ENCODE results near the gene TRIM46. TPM values are rescaled to one million over a fixed set of nuclear protein-coding genes. Genes with fewer than 3 reads are reported as not detected.
"Not testable (repeated sequence)": the region's sequence is repeated elsewhere in the genome, so short reads cannot be mapped to it uniquely, and the experiment has no call there.

Gene TRIM46
- total RNA-seq, 1 donor: 6.5 TPM

DNA sequence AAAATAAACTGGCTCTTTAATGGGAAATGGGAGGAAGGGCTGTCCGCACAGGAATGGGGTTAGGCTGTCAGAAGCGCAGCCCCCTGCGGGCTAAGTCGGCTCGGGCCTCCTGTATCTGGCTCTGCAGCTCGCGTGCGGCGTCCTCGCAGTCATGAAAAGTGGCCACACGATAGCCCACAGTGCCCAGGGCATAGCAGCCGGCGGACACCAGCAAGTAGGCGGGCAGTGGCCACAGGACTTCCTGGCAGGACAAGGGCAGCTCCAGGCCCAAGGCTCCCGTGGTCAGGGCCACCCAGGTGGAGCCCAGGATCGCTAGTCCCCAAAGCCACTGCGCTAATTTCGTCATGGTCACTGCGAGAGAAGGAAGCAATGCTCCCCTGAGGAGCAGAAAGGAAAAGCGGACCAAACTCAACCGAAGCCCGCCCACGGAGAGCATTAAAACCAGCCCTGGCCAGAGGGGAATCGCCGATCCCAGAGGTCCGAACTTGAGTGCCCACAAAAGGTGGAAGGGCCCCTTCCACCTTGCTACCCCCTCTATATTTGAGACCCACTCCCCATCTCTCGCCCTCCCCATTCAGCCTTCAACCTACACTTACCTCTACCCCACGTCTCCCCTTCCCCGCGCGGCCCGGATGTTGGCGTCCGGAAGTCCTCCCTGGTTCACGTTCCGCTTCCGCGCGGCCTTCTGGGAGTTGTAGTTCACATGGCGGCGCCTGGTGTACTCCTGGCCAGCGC is 33.6 kb upstream of the TRIM46 start, which contains the start of gene DPM3:
Gene DPM3 (minus strand): TSS at position 637 of the 735 bp plus-strand sequence. CDS start 291 bp downstream, at position 346.
- peak within 1 kb of the TSS; percentile 88 for H3K4me3 ChIP-seq (ENCODE audit: low read depth, low read length)
- TF ChIP-seq, protein P1, sequence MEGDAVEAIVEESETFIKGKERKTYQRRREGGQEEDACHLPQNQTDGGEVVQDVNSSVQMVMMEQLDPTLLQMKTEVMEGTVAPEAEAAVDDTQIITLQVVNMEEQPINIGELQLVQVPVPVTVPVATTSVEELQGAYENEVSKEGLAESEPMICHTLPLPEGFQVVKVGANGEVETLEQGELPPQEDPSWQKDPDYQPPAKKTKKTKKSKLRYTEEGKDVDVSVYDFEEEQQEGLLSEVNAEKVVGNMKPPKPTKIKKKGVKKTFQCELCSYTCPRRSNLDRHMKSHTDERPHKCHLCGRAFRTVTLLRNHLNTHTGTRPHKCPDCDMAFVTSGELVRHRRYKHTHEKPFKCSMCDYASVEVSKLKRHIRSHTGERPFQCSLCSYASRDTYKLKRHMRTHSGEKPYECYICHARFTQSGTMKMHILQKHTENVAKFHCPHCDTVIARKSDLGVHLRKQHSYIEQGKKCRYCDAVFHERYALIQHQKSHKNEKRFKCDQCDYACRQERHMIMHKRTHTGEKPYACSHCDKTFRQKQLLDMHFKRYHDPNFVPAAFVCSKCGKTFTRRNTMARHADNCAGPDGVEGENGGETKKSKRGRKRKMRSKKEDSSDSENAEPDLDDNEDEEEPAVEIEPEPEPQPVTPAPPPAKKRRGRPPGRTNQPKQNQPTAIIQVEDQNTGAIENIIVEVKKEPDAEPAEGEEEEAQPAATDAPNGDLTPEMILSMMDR (IDR thresholded peaks at IDR 0.05; ENCODE audit: insufficient read depth, low read depth, low read length): no peak
- peak; percentile 81 for DNase-seq (ENCODE audit: low read depth)

DNA sequence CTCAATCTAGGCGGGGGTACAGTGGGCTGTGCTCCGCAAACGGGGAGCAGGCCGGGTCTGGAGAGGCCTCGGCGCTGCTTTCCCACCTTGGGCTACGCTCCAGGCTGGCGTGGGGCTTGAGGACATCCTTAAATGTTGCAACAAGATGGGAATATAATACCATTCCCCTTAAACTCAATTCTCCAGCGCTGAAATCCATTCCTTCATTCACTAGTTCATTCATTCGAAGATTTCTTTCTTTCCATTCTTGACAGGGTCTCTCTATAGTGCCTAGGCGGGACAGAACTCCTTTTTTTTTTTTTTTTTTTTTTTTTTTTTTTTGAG is 33.1 kb upstream of the TRIM46 start:
- TF ChIP-seq, protein P1 (IDR thresholded peaks at IDR 0.05; ENCODE audit: insufficient read depth, low read depth, low read length): no peak
- no peak for DNase-seq (ENCODE audit: low read depth)
- peak overlapping the region; percentile 88 for H3K4me3 ChIP-seq (ENCODE audit: low read depth, low read length)

DNA sequence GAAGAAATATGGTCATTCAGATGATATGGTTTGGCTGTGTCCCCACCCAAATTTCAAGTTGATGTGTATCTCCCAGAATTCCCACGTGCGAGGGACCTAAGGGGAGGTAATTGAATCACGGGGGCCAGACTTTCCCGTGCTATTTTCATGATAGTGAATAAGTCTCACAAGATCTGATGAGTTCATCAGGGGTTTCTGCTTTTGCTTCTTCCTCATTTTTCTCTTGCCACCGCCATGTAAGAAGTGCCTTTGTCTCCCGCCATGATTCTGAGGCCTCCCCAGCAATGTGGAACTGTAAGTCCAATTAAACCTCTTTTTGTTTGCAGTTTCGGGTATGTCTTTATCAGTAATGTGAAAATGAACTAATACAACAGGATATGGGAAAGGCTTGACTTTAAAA is 31.9 kb upstream of the TRIM46 start:
- no peak for DNase-seq (ENCODE audit: low read depth)
- no peak overlapping the region for H3K4me3 ChIP-seq (ENCODE audit: low read depth, low read length)
- TF ChIP-seq, protein P1 (IDR thresholded peaks at IDR 0.05; ENCODE audit: insufficient read depth, low read depth, low read length): no peak

DNA sequence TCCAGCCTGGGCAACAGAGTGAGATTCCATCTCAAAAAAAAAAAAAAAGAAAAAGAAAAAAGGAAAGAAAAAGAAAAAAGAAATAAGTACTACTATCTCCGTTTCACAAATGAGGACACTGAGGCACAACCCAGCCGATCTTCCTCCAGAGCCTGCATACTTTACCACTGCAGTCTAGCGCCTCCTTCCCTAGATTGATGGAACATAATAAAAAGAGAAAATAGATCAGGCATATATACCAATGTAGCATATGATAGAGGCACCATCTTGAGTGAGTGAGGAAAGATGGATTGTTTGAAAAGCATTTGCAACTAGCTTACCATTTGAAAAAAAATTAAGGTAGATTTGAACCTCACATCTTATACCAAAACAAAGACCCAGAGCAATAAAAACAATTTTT is 28.2 kb upstream of the TRIM46 start:
- DNase-seq (ENCODE audit: low read depth): no peak
- TF ChIP-seq, protein P1 (IDR thresholded peaks at IDR 0.05; ENCODE audit: insufficient read depth, low read depth, low read length): peak; percentile 17

DNA sequence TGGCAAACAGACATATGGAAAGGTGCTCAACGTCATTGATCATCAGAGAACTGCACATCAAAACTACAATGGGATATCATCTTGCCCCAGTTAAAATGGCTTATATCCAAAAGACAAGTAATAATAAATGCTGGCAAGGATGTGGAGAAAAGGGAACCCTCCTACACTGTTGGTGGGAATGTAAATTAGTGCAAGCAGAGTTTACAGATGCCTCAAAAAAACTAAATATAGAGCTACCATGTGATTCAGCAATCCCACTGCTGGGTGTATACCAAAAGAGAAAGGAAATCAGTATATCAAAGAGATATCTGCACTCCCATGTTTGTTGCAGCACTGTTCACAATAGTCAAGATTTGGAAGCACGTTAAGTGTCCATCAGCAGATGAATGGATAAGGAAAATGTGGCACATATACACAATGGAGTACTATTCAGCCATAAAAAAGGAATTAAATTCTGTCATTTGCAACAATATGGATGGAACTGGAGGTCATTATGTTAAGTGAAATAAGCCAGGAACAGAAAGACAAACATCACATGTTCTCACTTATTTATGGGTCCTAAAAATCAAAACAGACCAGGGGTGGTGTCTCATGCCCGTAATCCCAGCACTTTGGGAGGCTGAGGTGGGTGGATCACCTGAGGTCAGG is 17.5 kb upstream of the TRIM46 start:
- DNase-seq (ENCODE audit: low read depth); H3K4me3 ChIP-seq (ENCODE audit: low read depth, low read length): not testable (repeated sequence)

More for the DNA sequence above, 28.2 kb upstream of the TRIM46 start:
- H3K4me3 ChIP-seq (ENCODE audit: low read depth, low read length): no peak overlapping the region

DNA sequence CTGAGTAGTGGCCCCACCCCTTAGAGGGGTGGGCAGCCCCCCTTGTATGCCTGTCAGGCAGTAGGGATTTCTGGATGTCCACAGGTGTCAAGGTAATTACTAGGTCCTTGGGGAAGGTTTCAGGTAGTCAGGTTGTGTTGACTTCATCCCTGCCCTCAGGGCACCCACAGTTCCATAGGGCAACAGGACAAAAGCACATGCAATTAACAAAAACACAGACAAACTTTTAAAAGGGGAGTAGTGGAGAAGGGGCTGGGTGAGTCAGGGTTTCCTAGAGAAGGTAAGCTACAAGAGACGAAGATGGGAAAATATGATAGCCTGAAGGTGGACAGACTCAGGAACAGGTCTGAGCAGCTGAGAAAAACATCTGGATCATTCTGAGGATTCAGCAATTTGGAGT is 14.7 kb upstream of the TRIM46 start:
- no peak overlapping the region for H3K4me3 ChIP-seq (ENCODE audit: low read depth, low read length)
- TF ChIP-seq, protein P1 (IDR thresholded peaks at IDR 0.05; ENCODE audit: insufficient read depth, low read depth, low read length): no peak
- no peak for DNase-seq (ENCODE audit: low read depth)

DNA sequence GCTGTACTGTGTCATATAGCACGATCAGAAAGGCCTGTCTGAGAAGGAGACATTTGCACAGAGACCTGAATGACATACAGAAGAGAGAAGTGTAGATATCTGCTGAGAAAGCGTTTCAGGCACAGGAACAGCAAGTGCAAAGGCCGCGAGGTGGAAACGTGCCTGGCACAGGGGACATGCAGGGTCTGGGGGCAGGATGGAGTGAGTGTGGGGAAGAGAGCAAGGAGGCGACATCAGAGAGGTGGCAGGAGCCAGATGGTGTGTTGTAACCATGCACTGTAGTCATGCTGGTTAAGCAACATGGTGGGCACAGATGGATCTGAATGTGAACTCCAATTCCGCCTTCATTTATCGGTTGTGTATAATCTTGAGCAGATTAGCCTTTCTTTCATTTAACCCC is 13.5 kb upstream of the TRIM46 start:
- H3K4me3 ChIP-seq (ENCODE audit: low read depth, low read length): no peak overlapping the region
- TF ChIP-seq, protein P1 (IDR thresholded peaks at IDR 0.05; ENCODE audit: insufficient read depth, low read depth, low read length): no peak
- no peak for DNase-seq (ENCODE audit: low read depth)

DNA sequence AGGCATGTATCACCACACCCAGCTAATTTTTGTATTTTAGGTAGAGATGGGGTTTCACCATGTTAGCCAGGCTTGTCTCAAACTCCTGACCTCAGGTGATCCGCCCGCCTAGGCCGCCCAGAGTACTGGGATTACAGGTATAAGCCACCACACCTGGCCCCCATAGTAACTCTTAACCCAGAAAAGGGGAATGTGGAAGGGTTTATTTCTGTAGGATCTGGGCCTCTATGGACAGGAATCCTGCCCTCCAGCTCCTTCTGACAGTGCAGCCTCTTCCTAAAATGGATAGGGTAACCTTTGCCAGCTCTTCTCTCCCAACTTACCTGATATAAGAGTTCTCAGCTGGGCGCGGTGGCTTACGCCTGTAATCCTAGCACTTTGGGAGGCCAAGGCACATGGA is 11.0 kb upstream of the TRIM46 start:
- not testable (repeated sequence) for H3K4me3 ChIP-seq (ENCODE audit: low read depth, low read length); DNase-seq (ENCODE audit: low read depth)

DNA sequence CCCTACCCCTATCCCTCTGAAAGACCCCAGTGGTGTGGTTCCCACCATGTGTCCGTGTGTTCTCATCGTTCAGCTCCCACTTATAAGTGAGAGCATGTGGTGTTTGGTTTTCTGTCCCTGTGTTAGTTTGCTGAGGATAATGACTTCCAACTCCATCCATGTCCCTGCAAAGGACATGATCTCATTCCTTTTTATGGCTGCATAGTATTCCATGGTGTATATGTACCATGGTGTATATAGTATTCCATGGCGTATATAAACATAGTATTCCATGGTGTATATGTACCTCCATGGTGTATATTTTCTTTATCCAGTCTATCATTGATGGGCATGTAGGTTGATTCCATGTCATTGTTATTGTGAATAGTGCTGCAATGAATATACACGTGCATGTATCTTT is 9.9 kb upstream of the TRIM46 start:
- not testable (repeated sequence) for H3K4me3 ChIP-seq (ENCODE audit: low read depth, low read length); DNase-seq (ENCODE audit: low read depth)

DNA sequence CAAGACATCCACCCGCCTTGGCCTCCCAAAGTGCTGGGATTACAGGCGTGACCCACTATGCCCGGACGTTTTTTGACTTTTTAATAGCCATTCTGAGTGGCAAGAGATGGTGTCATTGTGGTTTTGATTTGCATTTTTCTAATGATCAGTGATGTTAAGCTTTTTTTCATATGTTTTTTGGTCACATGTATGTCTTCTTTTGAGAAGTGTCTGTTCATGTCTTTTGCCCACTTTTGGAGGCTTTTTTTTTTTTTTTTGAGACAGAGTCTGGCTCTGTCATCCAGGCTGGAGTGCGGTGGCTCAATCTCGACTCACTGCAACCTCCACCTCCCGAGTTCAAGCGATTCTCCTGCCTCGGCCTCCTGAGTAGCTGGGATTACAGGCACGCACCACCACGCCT is 9.0 kb upstream of the TRIM46 start:
- H3K4me3 ChIP-seq (ENCODE audit: low read depth, low read length); DNase-seq (ENCODE audit: low read depth): not testable (repeated sequence)

Data from fibroblast of villous mesenchyme (primary cell).